ENCODE data around the gene ITGBL1.

Gene ITGBL1

DNA sequence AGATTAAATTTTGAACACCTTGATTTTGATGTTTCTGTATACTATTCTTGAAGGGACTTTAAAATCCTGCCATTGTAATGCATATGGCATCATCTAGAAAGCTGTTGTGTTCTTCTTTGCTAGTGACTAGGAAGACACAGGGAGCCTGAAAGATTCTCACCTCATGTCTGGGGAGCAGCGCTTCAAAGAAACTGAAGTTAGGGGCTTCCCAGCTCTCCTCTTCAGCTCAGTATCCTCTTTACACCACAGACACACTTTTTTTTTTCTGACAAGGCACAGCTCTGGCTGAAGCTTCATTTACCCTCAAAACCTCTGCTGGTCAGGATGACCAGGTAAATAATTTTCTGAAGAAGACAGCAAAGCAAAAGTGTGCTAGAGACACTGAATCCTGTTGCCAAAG lies 255.6 kb downstream of the ITGBL1 start:
- no peak for DNase-seq

DNA sequence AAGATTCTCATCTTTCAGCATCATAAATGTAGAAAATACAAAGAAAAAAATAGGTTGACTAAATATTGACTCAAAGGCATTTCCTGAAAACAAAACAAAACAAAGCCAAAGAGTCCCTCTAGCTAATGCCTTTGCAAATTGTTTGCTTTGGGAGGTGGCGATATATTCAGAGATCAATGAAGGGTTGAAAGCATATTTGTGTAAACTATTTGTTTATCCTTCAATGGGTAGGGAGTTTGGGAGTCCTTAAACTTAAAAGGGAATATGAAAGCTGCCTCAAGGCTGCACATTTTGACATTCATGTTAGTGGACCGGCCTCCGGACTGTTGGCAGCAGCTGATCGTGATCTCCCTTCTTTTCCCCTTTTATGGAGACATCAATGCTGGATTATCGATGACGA lies 257.5 kb downstream of the ITGBL1 start:
- DNase-seq = no peak

DNA sequence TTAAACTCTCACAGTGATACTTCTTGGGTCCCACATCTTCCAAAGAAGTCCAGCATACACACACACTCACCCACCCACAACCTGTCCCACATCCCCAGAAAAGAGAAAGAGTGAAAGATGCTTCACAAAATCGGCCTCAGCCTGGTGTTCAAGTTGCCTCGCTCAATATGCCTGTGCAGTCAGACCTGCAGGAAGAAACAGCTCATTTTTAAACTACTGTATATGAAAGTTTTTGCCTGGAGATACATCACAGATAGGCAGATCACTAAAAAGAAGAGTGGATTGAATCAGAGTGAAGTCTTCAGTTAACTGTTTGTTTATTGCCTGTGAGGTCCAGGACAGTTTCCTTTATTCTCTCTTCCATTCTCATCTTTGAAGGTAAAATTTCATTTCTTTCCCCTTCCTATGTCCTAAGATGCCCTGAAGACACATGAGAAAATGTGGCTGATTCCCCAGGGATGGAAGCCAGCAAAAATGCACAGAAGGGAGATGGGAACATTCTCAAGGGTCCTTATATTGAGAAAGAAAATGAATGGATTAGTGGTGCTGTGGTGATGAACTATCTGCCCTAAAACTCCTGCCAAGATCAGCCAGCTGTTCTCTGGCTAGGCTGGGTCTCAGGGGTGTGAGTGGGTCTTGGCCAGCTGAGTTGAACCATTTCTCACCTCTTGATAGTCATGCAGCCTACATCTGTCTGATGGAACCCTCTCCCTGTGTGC lies 259.0 kb downstream of the ITGBL1 start:
- DNase-seq = no peak

DNA sequence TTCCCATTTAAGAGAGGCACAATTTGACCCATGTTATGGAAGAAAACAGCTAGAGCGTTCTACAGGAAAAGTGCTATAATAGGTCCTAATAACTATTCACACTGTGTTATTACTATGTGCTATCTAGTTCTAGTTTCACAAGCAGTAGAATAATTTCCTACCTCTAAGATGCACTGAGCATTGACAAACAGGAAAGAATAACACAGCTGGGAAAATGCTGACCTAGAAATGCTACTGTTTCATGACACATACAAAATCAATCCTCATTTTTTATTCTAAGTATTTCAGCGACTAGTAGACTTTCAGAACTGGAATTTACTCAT lies 259.5 kb downstream of the ITGBL1 start:
- no peak for DNase-seq

DNA sequence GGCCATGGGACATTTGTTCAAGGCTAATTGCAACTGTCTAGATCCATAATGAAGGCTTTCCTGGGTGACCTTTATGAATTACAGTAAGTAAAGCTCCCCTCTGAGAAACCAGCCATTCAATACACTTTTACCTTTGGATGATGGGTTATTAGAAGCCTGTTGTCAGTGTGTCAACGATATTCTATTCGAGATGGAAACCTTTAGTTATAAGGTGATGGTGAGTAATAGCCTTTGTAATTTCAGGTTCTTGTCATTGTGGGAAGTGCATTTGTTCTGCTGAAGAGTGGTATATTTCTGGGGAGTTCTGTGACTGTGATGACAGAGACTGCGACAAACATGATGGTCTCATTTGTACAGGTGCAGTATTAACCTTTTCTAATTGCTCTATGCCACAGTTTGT lies 261.7 kb downstream of the ITGBL1 start:
- DNase-seq = no peak

DNA sequence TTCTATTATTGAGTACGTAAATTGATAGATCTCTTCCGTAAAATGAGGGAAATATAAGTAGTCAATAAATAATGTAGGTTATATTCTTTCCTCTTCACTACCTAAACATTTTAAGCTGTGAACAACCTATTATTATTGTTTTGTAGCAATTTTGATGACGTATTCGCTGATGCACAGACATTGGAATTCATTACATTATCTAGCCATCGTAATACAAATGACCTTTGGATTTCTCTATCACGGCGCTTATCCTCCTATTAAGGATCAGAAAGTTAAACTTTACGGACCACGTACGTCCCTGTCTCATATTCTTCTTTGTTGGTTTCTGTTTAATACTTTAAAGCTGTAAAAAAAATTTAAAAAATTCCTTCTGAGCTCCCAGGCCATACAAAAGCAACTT lies 264.9 kb downstream of the ITGBL1 start:
- DNase-seq = no peak

DNA sequence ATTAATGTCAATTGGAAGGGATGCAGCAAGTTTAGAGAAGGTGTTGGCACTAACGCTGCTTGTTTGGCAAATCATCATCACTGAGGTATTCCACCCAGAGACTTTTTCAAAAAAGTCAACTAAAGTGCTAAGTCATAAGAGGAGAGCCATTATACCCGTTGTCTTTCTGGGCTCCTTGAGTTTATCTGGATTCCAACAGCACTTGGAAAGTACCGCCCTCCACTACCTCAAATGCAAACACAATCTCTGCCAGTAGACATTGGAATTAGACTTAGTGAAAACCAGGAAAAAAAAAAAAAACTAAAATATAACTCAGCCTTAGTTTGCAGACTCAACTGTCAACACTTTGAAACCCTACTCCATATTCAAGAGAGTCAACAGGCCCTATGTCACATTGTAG lies 266.0 kb downstream of the ITGBL1 start:
- no peak for DNase-seq

DNA sequence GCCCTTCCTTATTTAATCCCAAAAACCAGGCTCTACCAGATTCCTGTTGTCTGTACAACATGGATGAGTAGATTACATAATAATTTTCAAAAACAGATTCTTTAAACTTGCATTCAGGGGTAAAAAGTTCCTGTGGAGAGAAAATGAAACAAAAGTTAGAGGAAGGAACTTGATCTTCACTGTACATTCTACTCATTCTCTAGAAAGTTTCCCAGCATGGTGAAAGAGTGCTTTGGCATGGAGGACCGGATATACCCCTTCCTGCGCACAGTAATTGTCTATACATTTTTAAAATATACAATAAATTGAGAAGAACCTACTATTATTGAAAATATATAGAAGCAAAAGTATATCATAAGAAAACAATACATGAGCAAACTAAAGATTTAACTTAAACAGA lies 274.2 kb downstream of the ITGBL1 start:
- DNase-seq = no peak

DNA sequence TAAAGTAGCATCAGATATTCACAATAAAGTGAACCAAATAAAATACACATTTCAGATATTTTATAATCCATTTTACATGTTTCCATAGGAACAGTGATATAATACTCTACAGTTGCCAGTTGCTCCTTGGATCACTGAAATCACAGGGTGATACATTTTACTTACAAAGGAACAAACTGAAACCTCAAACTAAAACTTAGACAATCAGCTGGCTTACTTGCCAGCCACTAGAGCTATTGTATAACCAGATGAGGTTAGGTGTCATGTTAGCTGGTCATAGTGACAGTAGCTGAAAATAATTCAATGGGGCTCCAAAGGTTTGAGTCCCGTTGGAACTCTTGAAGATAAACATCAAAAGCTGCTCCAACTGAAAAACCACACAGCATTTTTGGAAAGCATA lies 274.6 kb downstream of the ITGBL1 start:
- no peak for DNase-seq

DNA sequence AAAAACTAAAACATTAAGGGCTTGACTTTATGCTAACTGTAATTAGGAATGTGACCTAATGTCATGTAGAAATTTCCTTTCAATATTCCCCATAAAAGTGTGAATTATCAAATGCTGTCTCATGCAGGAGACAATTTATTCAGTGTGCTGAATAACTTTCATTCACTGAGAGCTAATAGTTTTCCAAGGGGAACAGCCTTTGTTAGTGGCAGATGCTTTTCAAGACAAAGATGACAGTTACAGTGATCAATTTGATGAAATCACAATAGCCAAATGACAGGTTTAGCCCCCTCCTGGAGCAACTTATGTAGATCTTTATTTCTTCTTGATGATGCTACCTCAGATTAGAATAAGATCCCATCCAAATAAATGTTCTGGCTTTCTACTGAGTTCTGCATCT lies 275.5 kb downstream of the ITGBL1 start:
- DNase-seq = no peak

DNA sequence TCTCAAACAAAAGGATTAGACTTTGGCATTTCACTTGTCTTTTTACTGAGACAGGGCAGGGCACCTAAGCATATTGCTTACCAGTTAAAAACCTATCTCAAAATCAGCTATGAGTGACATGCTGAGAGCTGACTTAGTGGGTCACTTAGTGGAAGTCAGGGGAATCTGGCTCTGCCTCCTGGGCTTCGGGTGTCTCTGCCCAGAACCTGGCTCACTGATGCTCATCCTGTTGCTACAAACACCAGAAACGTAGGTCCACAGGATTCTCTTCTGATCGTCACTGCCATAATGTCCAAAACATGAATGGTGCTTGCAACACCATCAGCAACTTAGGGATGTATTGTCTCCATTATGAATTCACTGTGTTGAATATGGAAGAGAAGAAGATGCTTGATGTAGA lies 276.1 kb downstream of the ITGBL1 start:
- no peak for DNase-seq

DNA sequence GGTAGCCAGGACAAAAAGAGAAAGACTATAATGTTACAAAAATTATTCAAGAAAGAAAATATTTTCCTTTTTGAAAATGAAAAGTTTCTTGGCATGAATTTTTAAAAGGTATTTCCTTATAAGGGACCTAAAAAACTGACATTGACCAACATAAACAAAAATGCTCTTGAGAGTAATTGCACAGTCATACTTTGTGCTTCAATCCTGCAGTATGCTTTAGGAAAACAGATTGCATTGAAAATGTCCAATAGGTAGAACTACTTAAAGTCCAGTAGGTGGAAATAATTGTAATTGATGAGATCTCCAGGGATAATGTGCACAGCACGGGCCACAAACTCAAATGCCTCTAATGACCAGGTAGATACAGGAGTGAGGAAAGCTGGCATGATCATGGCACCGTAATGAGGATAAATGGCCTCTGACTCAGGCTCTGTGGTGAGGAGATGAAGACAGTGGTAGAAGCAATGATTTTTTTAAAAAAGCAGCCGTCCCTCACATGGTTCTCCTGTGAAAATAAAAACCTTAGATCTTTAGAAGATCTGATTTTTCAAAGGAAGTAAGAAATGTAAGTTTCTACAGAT lies 278.0 kb downstream of the ITGBL1 start:
- no peak for DNase-seq

DNA sequence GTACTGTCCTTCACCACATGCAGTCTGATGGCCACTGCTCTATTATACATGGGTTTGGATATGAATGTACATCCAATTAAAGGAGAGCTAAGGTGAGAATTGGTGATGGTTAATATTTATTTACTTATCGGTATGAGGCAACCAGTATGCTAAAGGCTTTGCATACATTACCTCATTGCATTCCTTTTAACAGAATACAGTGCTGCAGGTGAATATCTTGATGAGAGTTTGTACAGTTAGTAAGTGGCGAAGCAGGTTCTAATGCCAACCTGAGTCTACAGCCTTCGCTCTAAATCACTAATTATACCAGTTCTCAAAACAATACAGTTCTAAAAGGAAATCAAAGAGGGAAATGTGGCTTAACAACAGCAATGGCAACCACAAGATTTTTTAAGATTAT lies 284.1 kb downstream of the ITGBL1 start:
- DNase-seq = no peak

DNA sequence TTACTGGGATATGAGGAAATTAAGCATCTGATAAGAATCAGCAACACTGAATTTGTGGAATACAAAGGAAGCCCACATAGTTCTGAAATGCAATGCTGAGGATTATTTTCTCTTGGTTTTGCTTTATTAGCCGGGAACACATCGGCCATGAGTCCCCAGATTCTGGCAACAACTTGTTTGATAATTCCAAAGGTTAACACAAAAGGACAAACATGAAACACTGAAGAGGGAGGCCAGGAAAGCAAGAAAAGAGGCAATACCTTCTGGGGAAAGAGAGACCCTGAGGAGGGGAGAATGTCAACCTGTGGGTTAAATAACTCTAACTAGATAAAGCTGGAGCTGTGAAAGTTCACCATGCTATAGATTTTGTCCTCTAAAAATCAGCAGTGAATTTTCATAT lies 285.9 kb downstream of the ITGBL1 start:
- no peak for DNase-seq

DNA sequence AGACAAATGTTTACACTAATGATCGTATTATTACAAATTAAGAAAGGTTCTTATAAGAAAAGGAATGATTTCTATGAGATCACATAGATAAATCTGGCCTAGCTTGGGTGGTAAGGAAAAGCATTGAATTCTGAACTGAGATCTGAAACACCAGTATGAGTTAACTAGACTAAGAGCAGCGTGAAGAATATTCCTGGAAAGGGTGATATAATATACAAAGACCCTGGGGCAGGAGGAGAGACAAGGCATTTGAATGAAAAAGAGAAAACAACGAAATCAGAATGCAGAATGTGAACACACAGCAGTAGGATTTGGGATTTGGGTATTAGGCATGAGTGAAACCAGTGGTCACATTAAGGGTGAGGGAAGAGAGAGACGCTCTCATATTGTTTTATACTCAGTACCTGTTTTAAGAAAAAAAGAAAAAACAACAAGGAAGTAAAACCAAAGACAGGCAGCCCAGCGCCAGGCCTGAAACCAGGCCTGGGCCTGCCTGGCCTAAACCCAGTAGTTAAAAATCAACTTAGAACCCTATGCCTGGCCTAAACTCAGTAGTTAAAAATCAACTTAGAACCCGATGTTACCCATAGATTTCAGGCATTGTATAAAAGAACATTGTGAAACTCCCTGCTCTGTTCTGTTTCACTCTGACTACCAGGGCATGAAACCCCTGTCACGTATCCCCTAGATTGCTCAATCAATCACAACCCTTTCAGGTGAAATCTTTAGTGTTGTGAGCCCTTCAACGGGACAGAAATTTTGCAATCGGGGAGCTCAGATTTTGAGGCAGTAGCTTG lies 287.1 kb downstream of the ITGBL1 start:
- DNase-seq = no peak

DNA sequence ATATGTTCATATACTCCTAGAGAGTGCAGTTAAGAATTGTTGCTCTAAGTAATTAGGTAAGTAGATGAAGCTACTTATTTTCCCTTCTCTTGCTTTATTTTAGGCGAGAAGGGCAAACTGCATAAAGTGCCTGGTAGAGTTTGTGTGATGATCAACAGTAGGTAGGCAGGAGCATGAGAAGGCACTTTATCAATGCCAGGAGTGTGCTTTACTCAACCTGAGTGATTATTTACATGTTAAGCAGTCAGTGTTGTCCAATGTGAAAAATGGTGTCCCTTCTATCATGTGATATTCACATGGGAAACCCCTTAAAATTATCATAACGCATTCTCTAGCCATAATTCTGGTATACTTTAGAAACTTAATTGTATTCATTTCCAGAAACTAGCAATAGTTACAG lies 294.0 kb downstream of the ITGBL1 start:
- no peak for DNase-seq

DNA sequence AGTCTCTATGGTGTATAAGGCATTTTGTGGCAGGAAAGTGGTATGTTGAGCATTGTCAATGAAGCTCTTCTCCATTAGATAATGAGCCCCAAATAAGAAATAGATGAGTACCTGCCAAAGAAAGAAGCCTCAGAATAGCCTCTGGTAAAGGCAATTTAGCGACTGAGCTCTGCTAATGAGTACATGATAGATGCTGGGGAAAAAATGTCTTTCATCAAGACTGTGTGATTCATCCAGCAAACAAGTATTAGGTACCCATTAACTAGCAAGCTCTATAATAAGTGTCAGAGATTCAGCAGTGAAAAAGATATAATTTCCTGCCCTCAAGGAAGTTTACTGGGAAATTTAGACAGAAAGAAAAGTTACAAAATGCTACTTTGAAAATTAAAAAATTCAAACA lies 294.6 kb downstream of the ITGBL1 start:
- DNase-seq = no peak

DNA sequence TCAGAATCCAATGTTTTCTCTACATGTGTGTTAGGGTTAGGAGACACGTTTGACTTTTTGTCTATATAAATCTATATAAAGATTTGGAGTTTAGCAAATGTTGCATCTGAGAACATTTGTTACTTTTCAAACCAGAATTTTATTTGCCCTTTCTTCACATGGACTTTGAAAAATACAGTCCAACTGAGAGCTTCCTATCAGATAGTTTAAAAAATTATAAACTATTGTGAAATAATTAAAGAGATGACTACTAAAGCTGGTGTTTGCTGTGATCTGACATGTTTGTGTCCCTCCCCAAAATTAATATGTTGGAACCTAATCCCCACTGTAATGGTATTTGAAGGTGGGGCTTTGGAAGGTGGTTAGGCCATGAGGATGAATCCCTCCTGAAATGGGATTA lies 297.1 kb downstream of the ITGBL1 start:
- no peak for DNase-seq

DNA sequence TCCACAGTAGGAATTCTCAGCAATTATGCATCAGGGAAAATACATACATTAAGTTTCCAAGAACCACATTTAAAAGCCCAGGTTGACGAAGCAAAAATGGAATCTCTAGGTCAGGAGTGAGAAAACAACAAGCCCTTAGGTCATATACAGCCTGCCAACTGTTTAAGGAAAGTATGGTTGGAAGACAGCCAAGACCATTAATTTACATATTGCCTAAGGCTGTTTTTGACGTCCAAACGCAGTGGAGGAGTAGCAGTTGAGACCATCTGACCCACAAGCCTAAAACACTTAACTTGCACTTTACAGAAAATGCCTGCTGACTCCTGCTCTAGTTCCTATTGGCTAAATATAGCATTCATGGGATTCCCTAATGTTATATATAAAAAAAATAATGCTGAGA lies 299.0 kb downstream of the ITGBL1 start:
- DNase-seq = no peak

DNA sequence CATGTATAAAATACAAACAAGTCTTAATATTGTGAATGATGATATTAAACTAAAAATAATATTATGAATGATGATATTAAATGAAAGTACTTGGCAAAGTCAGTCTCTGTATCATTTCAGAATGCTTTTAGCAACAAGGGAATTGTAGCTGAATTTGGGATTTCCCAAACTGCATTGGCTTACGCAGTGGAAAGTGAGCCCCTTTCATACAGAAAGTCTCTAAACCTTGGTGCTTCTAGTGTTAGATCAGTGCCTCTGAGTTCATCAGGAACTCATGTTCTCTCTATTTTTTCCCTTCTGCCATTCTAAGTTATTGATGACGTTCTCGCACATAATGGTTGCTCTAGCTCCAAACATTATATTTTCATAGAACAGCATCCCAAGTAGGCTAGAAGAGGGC lies 300.0 kb downstream of the ITGBL1 start:
- DNase-seq = no peak

DNA sequence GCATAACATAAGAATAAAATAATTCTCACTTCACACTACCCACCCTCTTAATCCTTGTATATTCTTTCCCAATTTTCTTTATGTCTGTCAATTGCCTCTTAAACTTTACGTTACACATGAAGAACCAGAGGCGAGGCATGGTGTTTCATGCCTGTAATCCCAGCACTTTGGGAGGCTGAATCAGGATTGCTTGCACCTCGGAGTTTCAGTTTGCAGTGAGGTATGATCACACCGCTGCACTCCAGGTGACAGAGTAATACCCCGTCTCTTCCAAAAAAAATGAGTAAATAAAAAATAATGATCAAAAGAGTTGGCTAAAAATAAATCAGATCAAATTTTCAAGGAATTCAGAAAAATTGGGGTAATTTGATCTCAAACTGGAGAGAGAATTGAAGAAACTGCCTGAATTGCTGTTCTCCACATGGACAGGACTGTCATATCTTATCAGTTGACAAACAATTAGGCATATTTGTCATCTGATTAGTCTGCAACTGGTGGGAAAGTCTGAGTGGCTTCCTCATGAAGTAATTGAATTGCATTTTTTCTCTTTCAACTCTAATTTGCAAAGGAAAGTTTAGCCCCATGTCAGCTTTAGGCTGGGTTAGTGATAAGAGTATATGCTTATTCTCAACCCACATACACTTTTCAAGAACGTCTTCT lies 302.9 kb downstream of the ITGBL1 start:
- no peak for DNase-seq

DNA sequence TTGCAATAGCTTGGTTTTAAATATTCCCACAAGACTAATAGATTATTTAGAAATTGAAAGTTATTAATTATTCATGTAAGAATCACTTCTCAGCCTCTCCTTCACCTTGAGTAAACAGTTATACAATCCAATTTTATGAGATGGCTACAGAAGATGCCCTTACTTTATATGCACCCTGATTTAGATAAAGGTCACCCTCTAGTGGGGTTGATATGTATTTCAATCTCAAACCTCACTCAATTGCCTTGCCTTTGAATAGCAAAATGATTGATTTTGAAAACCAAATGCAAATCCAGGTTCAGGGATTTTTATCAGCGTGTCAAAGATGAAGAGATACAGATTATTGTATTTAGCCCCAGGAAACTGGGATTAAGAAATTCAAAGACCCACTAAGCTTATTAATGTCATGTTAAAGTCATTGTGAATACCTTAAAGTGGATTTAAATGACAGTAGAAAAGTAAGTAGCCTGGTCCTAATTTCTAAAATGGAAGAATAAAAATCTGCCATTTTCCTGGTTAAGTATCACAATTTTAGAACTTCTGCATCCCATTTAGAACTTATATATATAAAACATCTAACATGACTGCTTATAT lies 305.1 kb downstream of the ITGBL1 start:
- DNase-seq = no peak

DNA sequence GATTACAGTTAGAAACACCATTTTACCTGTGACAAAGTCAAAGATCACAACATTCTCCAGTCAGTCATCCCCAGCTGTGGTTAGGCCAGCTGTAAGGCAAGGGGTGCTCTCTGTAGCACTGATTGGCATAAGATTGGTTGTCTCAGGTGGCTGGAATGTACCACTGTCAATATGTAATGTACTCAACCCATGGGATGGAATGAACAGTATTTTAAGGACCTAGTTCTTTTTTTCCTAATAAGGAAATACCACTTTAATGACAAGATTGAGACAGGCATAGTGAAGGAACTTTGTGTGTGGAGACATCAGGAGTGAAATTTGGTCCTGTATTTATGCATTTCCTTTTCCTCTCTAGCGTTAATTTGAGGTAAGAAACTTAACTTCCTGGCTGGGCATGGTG lies 310.7 kb downstream of the ITGBL1 start:
- DNase-seq = no peak

Measured in activated effector memory CD4-positive, alpha-beta T cell treated with Interleukin-2 at 50 U/mL for 16 hours (primary cell).